ENCODE data around the gene SAMD7. TPM values are rescaled to one million over a fixed set of nuclear protein-coding genes. Genes with fewer than 3 reads are reported as not detected.

The SAMD7 gene
- total and polyA plus RNA-seq, 9 donors: not detected

DNA sequence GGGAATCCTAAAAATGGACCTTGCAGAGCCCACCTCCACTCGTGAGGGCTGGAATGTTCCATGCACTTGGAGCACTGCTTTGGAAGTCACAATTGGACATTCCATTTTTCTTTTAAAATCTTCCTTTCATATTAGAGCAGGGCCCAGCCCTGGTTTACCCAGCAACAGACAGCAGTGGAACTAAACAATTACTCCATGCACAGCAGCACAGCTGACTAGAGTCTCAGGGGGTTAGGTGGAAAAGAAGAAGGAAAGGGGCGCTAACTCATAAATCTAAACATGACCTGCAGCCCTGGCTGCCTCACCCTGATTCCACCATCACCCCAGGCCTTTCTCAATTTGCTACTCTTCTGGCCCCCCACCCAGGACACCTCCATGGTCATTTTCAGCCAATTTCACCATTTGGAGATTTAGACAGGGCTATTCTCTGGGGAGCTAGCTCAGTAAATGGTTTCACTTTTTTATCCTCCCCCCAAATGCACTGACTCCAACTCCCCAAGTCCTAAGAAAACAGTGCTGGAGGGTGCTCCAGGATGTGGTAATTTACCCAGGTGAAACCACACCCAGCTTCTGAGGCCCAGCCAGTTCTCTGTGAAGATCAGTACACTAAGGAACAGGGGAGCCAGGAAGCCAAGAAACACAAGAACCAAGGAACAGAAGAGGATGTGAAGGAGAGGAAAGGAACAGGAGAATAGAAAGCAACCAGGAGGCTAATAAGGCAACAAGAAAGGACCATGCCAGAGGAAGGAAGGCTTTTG is 40.1 kb upstream of the SAMD7 start:
- intact Hi-C loops (cut with DNase I): no loop called here
- no peak overlapping the region for H3K4me3 ChIP-seq

DNA sequence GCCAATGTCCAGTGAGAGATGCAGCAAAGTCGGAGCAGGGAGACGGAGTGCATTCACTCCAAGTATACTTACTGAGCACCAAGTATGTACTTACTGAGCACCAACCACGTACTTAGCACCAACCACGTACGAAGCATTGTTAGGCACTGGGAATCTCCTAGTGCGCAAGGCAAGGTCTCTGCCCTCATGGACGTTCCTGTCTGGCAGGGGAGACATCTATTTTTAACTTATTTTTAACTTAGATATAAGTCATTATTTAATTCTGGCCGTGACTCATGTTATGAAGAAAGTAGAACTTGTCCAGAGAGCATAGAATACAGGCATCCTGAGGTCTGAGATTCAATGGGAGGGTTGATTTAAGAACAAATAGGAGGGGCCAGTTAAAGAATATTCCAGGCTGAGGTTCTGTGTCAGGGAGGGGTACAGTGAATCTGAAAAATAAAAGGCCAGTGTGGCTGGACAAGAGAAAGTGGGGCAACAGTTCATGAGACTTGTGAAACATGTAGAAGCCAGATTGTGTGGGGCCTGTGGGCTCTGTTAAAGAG is 32.3 kb upstream of the SAMD7 start:
- no peak for TF ChIP-seq POLR2A (IDR thresholded peaks at IDR 0.05)
- TF ChIP-seq, protein P1, sequence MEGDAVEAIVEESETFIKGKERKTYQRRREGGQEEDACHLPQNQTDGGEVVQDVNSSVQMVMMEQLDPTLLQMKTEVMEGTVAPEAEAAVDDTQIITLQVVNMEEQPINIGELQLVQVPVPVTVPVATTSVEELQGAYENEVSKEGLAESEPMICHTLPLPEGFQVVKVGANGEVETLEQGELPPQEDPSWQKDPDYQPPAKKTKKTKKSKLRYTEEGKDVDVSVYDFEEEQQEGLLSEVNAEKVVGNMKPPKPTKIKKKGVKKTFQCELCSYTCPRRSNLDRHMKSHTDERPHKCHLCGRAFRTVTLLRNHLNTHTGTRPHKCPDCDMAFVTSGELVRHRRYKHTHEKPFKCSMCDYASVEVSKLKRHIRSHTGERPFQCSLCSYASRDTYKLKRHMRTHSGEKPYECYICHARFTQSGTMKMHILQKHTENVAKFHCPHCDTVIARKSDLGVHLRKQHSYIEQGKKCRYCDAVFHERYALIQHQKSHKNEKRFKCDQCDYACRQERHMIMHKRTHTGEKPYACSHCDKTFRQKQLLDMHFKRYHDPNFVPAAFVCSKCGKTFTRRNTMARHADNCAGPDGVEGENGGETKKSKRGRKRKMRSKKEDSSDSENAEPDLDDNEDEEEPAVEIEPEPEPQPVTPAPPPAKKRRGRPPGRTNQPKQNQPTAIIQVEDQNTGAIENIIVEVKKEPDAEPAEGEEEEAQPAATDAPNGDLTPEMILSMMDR (IDR thresholded peaks at IDR 0.05): no peak
- no peak for TF ChIP-seq EP300 (IDR thresholded peaks at IDR 0.05)
- no peaks in the 10 kb centered on the region for H3K36me3 ChIP-seq
- H3K4me1 ChIP-seq (ENCODE audit: insufficient read depth): no peaks in the 10 kb centered on the region
- no peak overlapping the region for H3K4me3 ChIP-seq
- no peak for DNase-seq
- no peak overlapping the region for H3K27ac ChIP-seq
- H3K27me3 ChIP-seq: no peaks in the 10 kb centered on the region
- intact Hi-C loops (cut with DNase I): no loop called here
- H3K9me3 ChIP-seq: no peaks in the 10 kb centered on the region
- whole genome bisulfite sequencing, 3 donors: 71 to 84% (median 81%) methylated on average over 8 of the region's 8 CpGs

More for the DNA sequence above, 40.1 kb upstream of the SAMD7 start:
- Histone ChIP-seq H3K36me3 (no peaks in the 10 kb centered on the region), H3K4me1 (ENCODE audit: insufficient read depth) (no peaks in the 10 kb centered on the region), H3K27me3 (no peaks in the 10 kb centered on the region), H3K27ac (no peak overlapping the region), H3K9me3 (no peaks in the 10 kb centered on the region)
- TF ChIP-seq, protein P1 (IDR thresholded peaks at IDR 0.05): no peak
- TF ChIP-seq POLR2A (IDR thresholded peaks at IDR 0.05) (no peak), EP300 (IDR thresholded peaks at IDR 0.05) (no peak)
- no peak for DNase-seq
- WGBS, 3 donors: 74 to 83% (median 82%) methylated on average over 2 of the region's 2 CpGs

DNA sequence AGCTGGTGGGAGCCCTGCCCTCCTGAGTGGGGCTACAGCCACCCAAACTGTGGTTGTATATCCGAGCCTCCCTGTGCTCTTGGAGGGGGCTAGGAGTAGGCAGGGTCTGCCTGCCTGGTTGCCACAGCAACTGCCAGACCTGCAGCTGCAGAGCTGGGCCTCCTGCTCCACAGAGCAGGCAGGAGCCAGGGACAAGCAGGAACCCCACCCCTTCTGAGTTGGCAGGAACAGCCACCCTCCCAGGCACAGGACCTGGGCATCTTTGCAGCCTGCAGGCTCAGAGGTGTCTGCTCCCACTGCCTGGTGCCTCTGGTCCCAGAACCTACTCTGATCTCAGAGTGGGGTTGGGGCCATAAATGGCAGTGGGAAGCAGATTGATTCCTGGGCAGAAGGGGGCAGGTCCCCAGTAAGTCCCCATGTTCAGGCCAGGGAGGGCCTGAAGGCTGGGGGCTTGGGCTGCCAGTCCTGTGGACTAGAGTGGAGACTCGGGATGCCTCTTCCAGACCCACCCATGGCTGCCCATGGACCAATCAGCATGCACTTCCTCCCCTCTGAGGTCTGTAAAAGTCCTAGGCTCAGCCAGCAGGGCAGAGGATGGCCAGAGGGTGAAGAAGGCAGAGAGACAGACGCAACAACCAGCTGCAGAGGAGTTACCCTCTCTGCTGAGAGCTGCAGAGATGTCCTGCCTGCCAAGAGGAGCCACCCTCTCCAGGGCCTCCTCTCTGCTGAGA is 31.4 kb upstream of the SAMD7 start:
- no peak overlapping the region for H3K4me3 ChIP-seq
- H3K4me1 ChIP-seq (ENCODE audit: insufficient read depth): no peaks in the 10 kb centered on the region
- H3K27me3 ChIP-seq: no peaks in the 10 kb centered on the region
- H3K36me3 ChIP-seq: no peaks in the 10 kb centered on the region
- no peak for TF ChIP-seq EP300 (IDR thresholded peaks at IDR 0.05)
- TF ChIP-seq, protein P1 (IDR thresholded peaks at IDR 0.05): no peak
- no peak for TF ChIP-seq POLR2A (IDR thresholded peaks at IDR 0.05)
- 33 to 45% (median 42%) methylated on average over 3 of the region's 3 CpGs for WGBS, 3 donors
- H3K9me3 ChIP-seq: no peaks in the 10 kb centered on the region
- H3K27ac ChIP-seq: no peak overlapping the region
- DNase-seq: no peak
- intact Hi-C loops (cut with DNase I): no loop called here

DNA sequence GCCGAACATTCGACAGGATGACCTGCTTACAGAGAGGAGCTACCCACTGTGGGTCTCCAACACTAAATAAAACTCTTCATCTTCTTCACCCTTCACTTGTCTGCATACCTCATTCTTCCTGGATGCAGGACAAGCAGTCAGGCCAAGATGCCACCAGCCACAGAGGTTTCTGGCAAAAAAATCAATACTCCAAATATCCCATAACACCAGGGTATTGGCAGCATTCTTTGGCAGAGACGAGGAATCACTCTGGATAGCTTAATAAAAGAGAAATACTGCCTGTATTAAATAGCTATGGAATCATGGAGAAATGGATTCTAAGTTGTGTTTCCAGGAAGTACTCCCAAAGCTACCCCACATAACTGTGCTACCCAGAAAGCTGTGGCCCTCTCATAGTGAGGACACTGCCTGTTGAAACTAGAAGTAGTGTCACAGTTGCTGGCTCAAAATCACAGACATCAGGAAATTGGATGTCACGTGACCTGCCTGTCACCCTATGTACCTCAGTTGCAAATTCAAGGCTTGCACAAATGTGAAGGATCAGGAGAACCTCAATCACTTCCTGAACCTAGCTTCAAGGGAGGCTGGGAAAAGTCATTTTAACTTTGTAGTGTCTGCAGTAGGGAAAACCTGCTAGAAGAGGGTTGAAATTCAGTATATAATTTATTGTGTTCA is 30.7 kb upstream of the SAMD7 start:
- intact Hi-C loops (cut with DNase I): no loop called here
- no peak for DNase-seq
- H3K27ac ChIP-seq: no peak overlapping the region
- TF ChIP-seq EP300 (IDR thresholded peaks at IDR 0.05) (no peak), POLR2A (IDR thresholded peaks at IDR 0.05) (no peak)
- TF ChIP-seq, protein P1 (IDR thresholded peaks at IDR 0.05): no peak
- no peak overlapping the region for H3K4me3 ChIP-seq
- H3K27me3 ChIP-seq: no peaks in the 10 kb centered on the region
- no peaks in the 10 kb centered on the region for H3K9me3 ChIP-seq
- H3K36me3 ChIP-seq: no peaks in the 10 kb centered on the region
- H3K4me1 ChIP-seq (ENCODE audit: insufficient read depth): no peaks in the 10 kb centered on the region
- WGBS, 3 donors: 80 to 84% (median 81%) methylated on average over 4 of the region's 4 CpGs
